GM23338 (cell line): ENCODE results near the gene GJA1. TPM values are rescaled to one million over a fixed set of nuclear protein-coding genes. Genes with fewer than 3 reads are reported as not detected.
"Not testable (repeated sequence)": the region's sequence is repeated elsewhere in the genome, so short reads cannot be mapped to it uniquely, and the experiment has no call there.

ENCODE experiments used
- ATAC-seq: fragments of 200-7000 bp; cut with Tn5 transposase; 3 replicates; pipeline ENCODE4 v1.9.1; 2020
- DNase-seq: peaks from one replicate; pipeline ENCODE4 v3.0.0-alpha.2; 2015; ENCODE audit warnings: low spot score
- H2AFZ ChIP-seq: fragments of 200-600 bp; sonication (generic); 2 replicates; pipeline ENCODE4 v1.8.0; 2016; ENCODE audit warnings: antibody characterized with exemption, mild to moderate bottlenecking, moderate library complexity
- H3F3A ChIP-seq: fragments of 200-600 bp; sonication (generic); replicated peaks from 2 replicates; pipeline ENCODE4 v1.8.0; 2017; ENCODE audit warnings: antibody characterized with exemption, mixed run types, low read depth
- H3K27ac ChIP-seq: fragments of 200-600 bp; sonication (generic); 2 replicates; pipeline ENCODE4 v1.6.1; 2016; ENCODE audit warnings: low read depth
- H3K27me3 ChIP-seq: fragments of 200-600 bp; sonication (generic); 2 replicates; pipeline ENCODE4 v1.8.0; 2016; ENCODE audit warnings: mild to moderate bottlenecking, mixed run types, moderate library complexity; ENCODE audit not compliant: insufficient read depth
- H3K36me3 ChIP-seq: fragments of 200-600 bp; sonication (generic); 2 replicates; pipeline ENCODE4 v1.8.0; 2016; ENCODE audit warnings: mild to moderate bottlenecking; ENCODE audit not compliant: insufficient read depth
- H3K4me1 ChIP-seq: fragments of 200-600 bp; sonication (generic); 2 replicates; pipeline ENCODE4 v1.8.0; 2016; ENCODE audit warnings: mild to moderate bottlenecking, moderate library complexity; ENCODE audit not compliant: insufficient read depth
- H3K4me2 ChIP-seq: fragments of 200-600 bp; sonication (generic); 2 replicates; pipeline ENCODE4 v1.7.1; 2017; ENCODE audit warnings: mixed run types
- H3K4me3 ChIP-seq: fragments of 200-600 bp; sonication (generic); 2 replicates; pipeline ENCODE4 v1.6.1; 2016; ENCODE audit warnings: mixed run types
- H3K79me2 ChIP-seq: fragments of 200-600 bp; sonication (generic); replicated peaks from 2 replicates; pipeline ENCODE4 v1.8.0; 2017; ENCODE audit warnings: mild to moderate bottlenecking; ENCODE audit not compliant: insufficient read depth
- H3K9me2 ChIP-seq: fragments of 200-600 bp; sonication (generic); 2 replicates; pipeline ENCODE4 v1.8.0; 2017; ENCODE audit not compliant: insufficient read depth
- H4K20me1 ChIP-seq: fragments of 200-600 bp; sonication (generic); replicated peaks from 2 replicates; pipeline ENCODE4 v1.8.0; 2017; ENCODE audit warnings: mild to moderate bottlenecking; ENCODE audit not compliant: insufficient read depth
- H3K27ac Mint-ChIP-seq: 2 replicates; pipeline ENCODE4 v1.8.0; 2020; ENCODE audit warnings: inconsistent platforms, mild to moderate bottlenecking, moderate library complexity, mixed read lengths
- H3K27me3 Mint-ChIP-seq: 3 replicates; pipeline ENCODE4 v1.8.0; 2022; ENCODE audit warnings: low read depth, mild to moderate bottlenecking, moderate library complexity, mixed read lengths, inconsistent platforms; ENCODE audit not compliant: insufficient read depth, poor library complexity
- H3K36me3 Mint-ChIP-seq: 3 replicates; pipeline ENCODE4 v1.8.0; 2021; ENCODE audit warnings: low read depth, mild to moderate bottlenecking, inconsistent platforms, moderate library complexity, mixed read lengths
- H3K4me1 Mint-ChIP-seq: 3 replicates; pipeline ENCODE4 v1.8.0; 2020; ENCODE audit warnings: mild to moderate bottlenecking, inconsistent platforms, mixed read lengths
- H3K4me3 Mint-ChIP-seq: 3 replicates; pipeline ENCODE4 v1.8.0; 2021; ENCODE audit warnings: moderate library complexity, mild to moderate bottlenecking, inconsistent platforms, mixed read lengths
- H3K9me3 Mint-ChIP-seq: 3 replicates; pipeline ENCODE4 v1.8.0; 2020; ENCODE audit warnings: moderate library complexity, mild to moderate bottlenecking, inconsistent platforms, mixed read lengths
- CREB1 ChIP-seq: fragments of 250-450 bp; sonication (Bioruptor Pico); IDR thresholded peaks from 2 replicates; pipeline ENCODE4 v1.5.0; 2020; ENCODE audit warnings: low read depth, mild to moderate bottlenecking, moderate library complexity
- EZH2 ChIP-seq: fragments of 200-600 bp; sonication (generic); IDR thresholded peaks from one replicate; pipeline ENCODE4 v1.8.0; 2017; ENCODE audit warnings: antibody characterized with exemption, mild to moderate bottlenecking, low read depth; ENCODE audit not compliant: unreplicated experiment
- EZH2phosphoT487 ChIP-seq: fragments of 200-600 bp; sonication (generic); IDR thresholded peaks from one replicate; pipeline ENCODE4 v1.8.1; 2018; ENCODE audit warnings: antibody characterized with exemption; ENCODE audit not compliant: unreplicated experiment
- JUNB ChIP-seq: IDR thresholded peaks from one replicate; pipeline ENCODE4 v1.6.1; 2016; ENCODE audit warnings: antibody characterized with exemption; ENCODE audit not compliant: unreplicated experiment
- POLR2AphosphoS5 ChIP-seq: IDR thresholded peaks from 2 replicates; pipeline ENCODE4 v1.6.1; 2016; ENCODE audit warnings: antibody characterized with exemption, low read depth
- STAT1 ChIP-seq: IDR thresholded peaks from one replicate; pipeline ENCODE4 v1.6.1; 2016; ENCODE audit warnings: antibody characterized with exemption; ENCODE audit not compliant: unreplicated experiment
- ZNF114 ChIP-seq: fragments of 250-450 bp; sonication (Bioruptor Pico); IDR thresholded peaks from 2 replicates; pipeline ENCODE4 v1.5.0; 2020; ENCODE audit warnings: mild to moderate bottlenecking, moderate library complexity
- ZNF331 ChIP-seq: fragments of 250-450 bp; sonication (Bioruptor Pico); IDR thresholded peaks from 2 replicates; pipeline ENCODE4 v1.5.0; 2020; ENCODE audit warnings: low read depth, mild to moderate bottlenecking, moderate library complexity
- polyA plus RNA-seq: library from polyadenylated mRNA; unstranded; fragments of >200 nt; fragmentation: Nextera tagmentation; extraction: Ambion mirVana; gene quantifications from 2 replicates; pipeline ENCODE4 v1.2.1, GENCODE V29; 2016
- total RNA-seq: library from RNA; depleted of rRNA; stranded (reverse); fragments of >200 nt; shearing (Covaris generic); gene quantifications from 2 replicates; pipeline ENCODE4 v1.2.3, GENCODE V29; 2014
- TF ChIP-seq, protein P1 (sequence below): IDR thresholded peaks from one replicate; pipeline ENCODE4 v1.6.1; 2018; ENCODE audit warnings: antibody characterized with exemption; ENCODE audit not compliant: unreplicated experiment
- TF ChIP-seq, protein P2 (sequence below), 2 experiments: fragments of 200-600 bp in 1 of 2; sonication (generic) in 1 of 2; conservative IDR thresholded peaks; 2 replicates each; pipeline versions ENCODE4 v1.5.1 to v1.6.1; 2016 to 2017; ENCODE audit warnings: antibody characterized with exemption in 2 of 2, low read depth in 2 of 2, mild to moderate bottlenecking in 2 of 2, moderate library complexity in 1 of 2
- TF ChIP-seq, protein P3 (sequence below): IDR thresholded peaks from 2 replicates; pipeline ENCODE4 v1.6.1; 2016; ENCODE audit warnings: antibody characterized with exemption

The GJA1 gene
- total and polyA plus RNA-seq, 2 experiments from 2014 or later, result 262 to 609 TPM

DNA sequence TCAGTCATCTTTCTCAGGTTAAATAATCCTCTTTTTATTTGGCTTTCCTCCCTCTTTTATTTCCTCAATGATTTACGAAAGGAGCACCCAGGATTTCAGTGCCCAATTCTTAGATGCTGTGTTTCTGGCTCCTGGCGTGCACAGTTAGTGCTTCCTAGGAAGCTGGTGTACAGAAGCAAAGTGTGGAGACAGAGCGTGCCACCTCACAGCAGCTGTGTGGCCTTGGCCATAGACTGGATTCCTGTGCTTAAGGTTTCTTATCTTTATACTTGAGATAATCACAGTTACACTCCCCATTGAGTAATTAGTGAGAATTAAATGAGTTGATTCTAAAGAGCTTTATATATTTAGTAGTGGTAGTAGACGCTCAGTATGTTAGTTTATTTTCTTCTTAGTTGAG is 39.7 kb upstream of the GJA1 start:
- Histone ChIP-seq H3K27ac (no peak overlapping the region), H3F3A (no peaks in the 10 kb centered on the region), H4K20me1 (no peaks in the 10 kb centered on the region), H3K27me3 (no peaks in the 10 kb centered on the region), H3K4me2 (no peak overlapping the region), H3K36me3 (no peaks in the 10 kb centered on the region), H3K4me1 (no peaks in the 10 kb centered on the region), H2AFZ (no peak overlapping the region), H3K9me2 (no peaks in the 10 kb centered on the region), H3K79me2 (no peaks in the 10 kb centered on the region), H3K4me3 (no peak overlapping the region)
- DNase-seq (no peak), ATAC-seq (no peak)
- Mint-ChIP-seq H3K27me3 (no peaks in the 10 kb centered on the region), H3K9me3 (no peaks in the 10 kb centered on the region), H3K27ac (no peak overlapping the region), H3K4me3 (no peak overlapping the region), H3K36me3 (no peaks in the 10 kb centered on the region), H3K4me1 (no peaks in the 10 kb centered on the region)
- TF ChIP-seq JUNB (no peak), CREB1 (CRISPR knock-in tag) (no peak), EZH2phosphoT487 (no peak), ZNF114 (CRISPR knock-in tag) (no peak), POLR2AphosphoS5 (no peak), STAT1 (no peak), EZH2 (no peak), ZNF331 (no peak)
- TF ChIP-seq, protein P1, sequence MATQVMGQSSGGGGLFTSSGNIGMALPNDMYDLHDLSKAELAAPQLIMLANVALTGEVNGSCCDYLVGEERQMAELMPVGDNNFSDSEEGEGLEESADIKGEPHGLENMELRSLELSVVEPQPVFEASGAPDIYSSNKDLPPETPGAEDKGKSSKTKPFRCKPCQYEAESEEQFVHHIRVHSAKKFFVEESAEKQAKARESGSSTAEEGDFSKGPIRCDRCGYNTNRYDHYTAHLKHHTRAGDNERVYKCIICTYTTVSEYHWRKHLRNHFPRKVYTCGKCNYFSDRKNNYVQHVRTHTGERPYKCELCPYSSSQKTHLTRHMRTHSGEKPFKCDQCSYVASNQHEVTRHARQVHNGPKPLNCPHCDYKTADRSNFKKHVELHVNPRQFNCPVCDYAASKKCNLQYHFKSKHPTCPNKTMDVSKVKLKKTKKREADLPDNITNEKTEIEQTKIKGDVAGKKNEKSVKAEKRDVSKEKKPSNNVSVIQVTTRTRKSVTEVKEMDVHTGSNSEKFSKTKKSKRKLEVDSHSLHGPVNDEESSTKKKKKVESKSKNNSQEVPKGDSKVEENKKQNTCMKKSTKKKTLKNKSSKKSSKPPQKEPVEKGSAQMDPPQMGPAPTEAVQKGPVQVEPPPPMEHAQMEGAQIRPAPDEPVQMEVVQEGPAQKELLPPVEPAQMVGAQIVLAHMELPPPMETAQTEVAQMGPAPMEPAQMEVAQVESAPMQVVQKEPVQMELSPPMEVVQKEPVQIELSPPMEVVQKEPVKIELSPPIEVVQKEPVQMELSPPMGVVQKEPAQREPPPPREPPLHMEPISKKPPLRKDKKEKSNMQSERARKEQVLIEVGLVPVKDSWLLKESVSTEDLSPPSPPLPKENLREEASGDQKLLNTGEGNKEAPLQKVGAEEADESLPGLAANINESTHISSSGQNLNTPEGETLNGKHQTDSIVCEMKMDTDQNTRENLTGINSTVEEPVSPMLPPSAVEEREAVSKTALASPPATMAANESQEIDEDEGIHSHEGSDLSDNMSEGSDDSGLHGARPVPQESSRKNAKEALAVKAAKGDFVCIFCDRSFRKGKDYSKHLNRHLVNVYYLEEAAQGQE, result no peak
- TF ChIP-seq, protein P2, sequence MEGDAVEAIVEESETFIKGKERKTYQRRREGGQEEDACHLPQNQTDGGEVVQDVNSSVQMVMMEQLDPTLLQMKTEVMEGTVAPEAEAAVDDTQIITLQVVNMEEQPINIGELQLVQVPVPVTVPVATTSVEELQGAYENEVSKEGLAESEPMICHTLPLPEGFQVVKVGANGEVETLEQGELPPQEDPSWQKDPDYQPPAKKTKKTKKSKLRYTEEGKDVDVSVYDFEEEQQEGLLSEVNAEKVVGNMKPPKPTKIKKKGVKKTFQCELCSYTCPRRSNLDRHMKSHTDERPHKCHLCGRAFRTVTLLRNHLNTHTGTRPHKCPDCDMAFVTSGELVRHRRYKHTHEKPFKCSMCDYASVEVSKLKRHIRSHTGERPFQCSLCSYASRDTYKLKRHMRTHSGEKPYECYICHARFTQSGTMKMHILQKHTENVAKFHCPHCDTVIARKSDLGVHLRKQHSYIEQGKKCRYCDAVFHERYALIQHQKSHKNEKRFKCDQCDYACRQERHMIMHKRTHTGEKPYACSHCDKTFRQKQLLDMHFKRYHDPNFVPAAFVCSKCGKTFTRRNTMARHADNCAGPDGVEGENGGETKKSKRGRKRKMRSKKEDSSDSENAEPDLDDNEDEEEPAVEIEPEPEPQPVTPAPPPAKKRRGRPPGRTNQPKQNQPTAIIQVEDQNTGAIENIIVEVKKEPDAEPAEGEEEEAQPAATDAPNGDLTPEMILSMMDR (conservative IDR thresholded peaks at IDR 0.05; ENCODE audit: low read depth in 2 of 2), result no peak
- TF ChIP-seq, protein P3, sequence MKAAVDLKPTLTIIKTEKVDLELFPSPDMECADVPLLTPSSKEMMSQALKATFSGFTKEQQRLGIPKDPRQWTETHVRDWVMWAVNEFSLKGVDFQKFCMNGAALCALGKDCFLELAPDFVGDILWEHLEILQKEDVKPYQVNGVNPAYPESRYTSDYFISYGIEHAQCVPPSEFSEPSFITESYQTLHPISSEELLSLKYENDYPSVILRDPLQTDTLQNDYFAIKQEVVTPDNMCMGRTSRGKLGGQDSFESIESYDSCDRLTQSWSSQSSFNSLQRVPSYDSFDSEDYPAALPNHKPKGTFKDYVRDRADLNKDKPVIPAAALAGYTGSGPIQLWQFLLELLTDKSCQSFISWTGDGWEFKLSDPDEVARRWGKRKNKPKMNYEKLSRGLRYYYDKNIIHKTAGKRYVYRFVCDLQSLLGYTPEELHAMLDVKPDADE, result no peak

DNA sequence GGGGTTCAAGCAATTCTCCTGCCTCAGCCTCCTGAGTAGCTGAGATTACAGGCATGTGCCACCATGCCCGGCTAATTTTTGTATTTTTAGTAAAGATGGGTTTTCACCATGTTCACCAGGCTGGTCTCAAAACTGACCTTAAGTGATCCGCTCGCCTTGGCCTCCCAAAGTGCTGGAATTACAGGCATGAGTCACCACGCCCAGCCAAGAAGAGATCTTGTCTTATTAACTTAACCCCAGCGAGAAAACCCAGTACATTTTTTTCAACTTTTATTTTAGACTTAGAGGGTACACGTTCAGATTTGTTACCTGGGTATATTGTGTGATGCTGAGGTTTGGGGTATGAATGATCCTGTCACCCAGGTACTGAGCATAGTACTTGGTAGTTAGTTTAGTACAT is 38.3 kb upstream of the GJA1 start:
- not testable (repeated sequence) for H3K4me3 Mint-ChIP-seq, H3K36me3 Mint-ChIP-seq, H3K27me3 Mint-ChIP-seq, H3K9me3 Mint-ChIP-seq, H3K4me3 ChIP-seq, H3K27ac Mint-ChIP-seq, H3F3A ChIP-seq, ATAC-seq, H4K20me1 ChIP-seq, H3K27me3 ChIP-seq, H2AFZ ChIP-seq, DNase-seq, H3K36me3 ChIP-seq, H3K27ac ChIP-seq, H3K4me2 ChIP-seq, H3K9me2 ChIP-seq, H3K4me1 Mint-ChIP-seq, H3K4me1 ChIP-seq, H3K79me2 ChIP-seq
